Neural cell (in vitro differentiated cells): ENCODE data around the gene ARFIP2. TPM values are rescaled to one million over a fixed set of nuclear protein-coding genes. Genes with fewer than 3 reads are reported as not detected.

Source experiments
- H2AFZ ChIP-seq: fragments of 200-600, 300-800 bp; sonication (generic), shearing (Covaris generic); 2 replicates; pipeline ENCODE4 v1.6.0; 2014; ENCODE audit warnings: low read depth, mild to moderate bottlenecking, antibody characterized with exemption, low read length, moderate library complexity
- H3F3A ChIP-seq: fragments of 200-600 bp; shearing (Covaris generic); 2 replicates; pipeline ENCODE4 v1.6.1; 2016; ENCODE audit warnings: mild to moderate bottlenecking, moderate library complexity, mixed read lengths, antibody characterized with exemption, low read length; ENCODE audit not compliant: insufficient read depth, poor library complexity, severe bottlenecking
- H3K27ac ChIP-seq: fragments of 200-600, 300-800 bp; sonication (generic), shearing (Covaris generic); 2 replicates; pipeline ENCODE4 v1.5.1; 2014; ENCODE audit warnings: mild to moderate bottlenecking, low read length, moderate library complexity
- H3K27me3 ChIP-seq: fragments of 300-800, 200-600 bp; sonication (generic), shearing (Covaris generic); 2 replicates; pipeline ENCODE4 v1.6.0; 2014; ENCODE audit warnings: mild to moderate bottlenecking, low read depth, low read length, moderate library complexity; ENCODE audit not compliant: insufficient read depth
- H3K36me3 ChIP-seq: fragments of 300-800, 200-600 bp; sonication (generic), shearing (Covaris generic); 2 replicates; pipeline ENCODE4 v1.5.1; 2014; ENCODE audit warnings: mild to moderate bottlenecking, antibody characterized with exemption, low read length, moderate library complexity; ENCODE audit not compliant: insufficient read depth
- H3K4me2 ChIP-seq: fragments of 300-800, 200-600 bp; sonication (generic), shearing (Covaris generic); 2 replicates; pipeline ENCODE4 v1.6.0; 2014; ENCODE audit warnings: mild to moderate bottlenecking, low read length
- H3K4me3 ChIP-seq: fragments of 300-800, 200-600 bp; sonication (generic), shearing (Covaris generic); 2 replicates; pipeline ENCODE4 v1.5.1; 2014; ENCODE audit warnings: mild to moderate bottlenecking, low read length, moderate library complexity
- H3K79me2 ChIP-seq: fragments of 200-600 bp; shearing (Covaris generic); replicated peaks from 2 replicates; pipeline ENCODE4 v1.6.0; 2014; ENCODE audit warnings: mild to moderate bottlenecking, low read length, moderate library complexity; ENCODE audit not compliant: insufficient read depth
- H3K9ac ChIP-seq: fragments of 300-800, 200-600 bp; sonication (generic), shearing (Covaris generic); 2 replicates; pipeline ENCODE4 v1.6.1; 2016; ENCODE audit warnings: mild to moderate bottlenecking, low read length, mixed read lengths
- H3K9me2 ChIP-seq: fragments of 200-600 bp; shearing (Covaris generic); 2 replicates; pipeline ENCODE4 v1.6.1; 2016; ENCODE audit warnings: mild to moderate bottlenecking, low read length, mixed read lengths; ENCODE audit not compliant: insufficient read depth
- H3K9me3 ChIP-seq: fragments of 200-600, 300-800 bp; sonication (generic), shearing (Covaris generic); 2 replicates; pipeline ENCODE4 v1.6.1; 2016; ENCODE audit warnings: mild to moderate bottlenecking, mixed run types, low read length, moderate library complexity, mixed read lengths
- H4K20me1 ChIP-seq: fragments of 200-600 bp; shearing (Covaris generic); 2 replicates; pipeline ENCODE4 v1.6.1; 2016; ENCODE audit warnings: mild to moderate bottlenecking, mixed run types; ENCODE audit not compliant: insufficient read depth
- CTCF ChIP-seq: fragments of 450-650 bp; IDR thresholded peaks from 2 replicates; pipeline ENCODE4 v1.5.1; 2014; ENCODE audit warnings: antibody characterized with exemption, mild to moderate bottlenecking, moderate library complexity; ENCODE audit not compliant: poor library complexity, severe bottlenecking
- EP300 ChIP-seq: fragments of 450-650 bp; conservative IDR thresholded peaks from 2 replicates; pipeline ENCODE4 v1.6.1; 2014; ENCODE audit warnings: antibody characterized with exemption, mild to moderate bottlenecking, moderate library complexity; ENCODE audit not compliant: poor library complexity, severe bottlenecking
- EZH2 ChIP-seq: fragments of 200-600, 300-800 bp; shearing (Covaris generic), sonication (generic); IDR thresholded peaks from 2 replicates; pipeline ENCODE4 v1.6.1; 2014; ENCODE audit warnings: antibody characterized with exemption, low read length, borderline replicate concordance, mild to moderate bottlenecking; ENCODE audit not compliant: insufficient read depth, poor library complexity, severe bottlenecking
- MXI1 ChIP-seq: fragments of 450-650 bp; conservative IDR thresholded peaks from 2 replicates; pipeline ENCODE4 v1.6.1; 2014; ENCODE audit warnings: antibody characterized with exemption, mild to moderate bottlenecking; ENCODE audit not compliant: poor library complexity, severe bottlenecking
- RAD21 ChIP-seq: fragments of 450-650 bp; conservative IDR thresholded peaks from 2 replicates; pipeline ENCODE4 v1.6.1; 2014; ENCODE audit warnings: antibody characterized with exemption, mild to moderate bottlenecking, moderate library complexity
- REST ChIP-seq: IDR thresholded peaks from 2 replicates; pipeline ENCODE4 v1.6.1; 2012; ENCODE audit warnings: borderline replicate concordance
- SMC3 ChIP-seq: fragments of 450-650 bp; conservative IDR thresholded peaks from 2 replicates; pipeline ENCODE4 v1.6.1; 2014; ENCODE audit warnings: antibody characterized with exemption, mild to moderate bottlenecking, moderate library complexity; ENCODE audit not compliant: poor library complexity
- TAF1 ChIP-seq: IDR thresholded peaks from 2 replicates; pipeline ENCODE4 v1.6.1; 2012; ENCODE audit warnings: low read depth
- polyA plus RNA-seq: library from polyadenylated mRNA; depleted of rRNA; stranded (reverse); fragments of >200 nt; gene quantifications from 2 replicates; pipeline ENCODE4 v1.2.3, GENCODE V29; 2014

ARFIP2 gene
- polyA plus RNA-seq, 1 donor from 2014 or later = 83.7 TPM

- Histone ChIP-seq H3K79me2 (peaks cover 8% of the 10 kb centered on the region), H3K9ac (peak overlapping the region; percentile 91), H2AFZ (no peak overlapping the region), H3K36me3 (no peaks in the 10 kb centered on the region), H4K20me1 (no peaks in the 10 kb centered on the region), H3K9me2 (no peaks in the 10 kb centered on the region), H3K4me3 (peak overlapping the region; percentile 90), H3F3A (no peaks in the 10 kb centered on the region), H3K4me2 (peak overlapping the region; percentile 46), H3K9me3 (no peaks in the 10 kb centered on the region), H3K27ac (no peak overlapping the region), H3K27me3 (no peaks in the 10 kb centered on the region)
- TF ChIP-seq TAF1 (no peak), SMC3 (no peak), EP300 (no peak), MXI1 (no peak), REST (no peak), EZH2 (no peak), RAD21 (no peak), CTCF (no peak)
These were observed 8.2 kb downstream of the ARFIP2 start for GRCh38 chr11:6472934-6473333.

GRCh38 chr11:6469599-6469998 lies 11.5 kb downstream of the ARFIP2 start:
- Histone ChIP-seq H3K27ac (no peak overlapping the region), H3K27me3 (no peaks in the 10 kb centered on the region), H3K9me2 (no peaks in the 10 kb centered on the region), H3K4me2 (no peak overlapping the region), H3K4me3 (no peak overlapping the region), H3K36me3 (no peaks in the 10 kb centered on the region), H3F3A (no peaks in the 10 kb centered on the region), H3K9me3 (no peaks in the 10 kb centered on the region), H3K9ac (no peak overlapping the region), H3K79me2 (peaks cover 8% of the 10 kb centered on the region), H4K20me1 (no peaks in the 10 kb centered on the region), H2AFZ (no peak overlapping the region)
- no peak for TF ChIP-seq TAF1
